Omental fat pad (tissue), 4 donors: Measurements from ENCODE around the gene NRXN2. TPM values are rescaled to one million over a fixed set of nuclear protein-coding genes. Genes with fewer than 3 reads are reported as not detected.
A peak's percentile ranks its signal among the peaks of the same experiment; 100 is the strongest.

Source experiments
- ATAC-seq: fragments of 150-250 bp; one replicate; pipeline ENCODE4 v1.9.1; 2016; ENCODE audit warnings: mild to moderate bottlenecking, moderate library complexity; ENCODE audit not compliant: low FRiP score
- DNase-seq: peaks from one replicate; pipeline ENCODE4 v3.0.0-alpha.2; 2019; ENCODE audit warnings: low spot score
- total RNA-seq, 4 donors: library from RNA; depleted of rRNA; stranded (reverse); fragments of >200 nt; gene quantifications; one replicate each; pipeline ENCODE4 v1.1.0, GENCODE V29; 2016
- TF ChIP-seq, protein P1 (sequence below), 3 donors: fragments of 450-650 bp; IDR thresholded peaks; one replicate each; pipeline ENCODE4 v1.5.1; 2016 to 2017; ENCODE audit warnings: antibody characterized with exemption in 3 of 3, mild to moderate bottlenecking in 3 of 3, moderate library complexity in 2 of 3

Gene NRXN2
- total RNA-seq, 4 donors from 2014 or later, result 1.5 to 6.3 (median 3.4) TPM

GRCh38 chr11:64642418-64642735 lies 80.6 kb downstream of the NRXN2 start:
- DNase-seq (no peak), ATAC-seq (no peak)
- TF ChIP-seq, protein P1, sequence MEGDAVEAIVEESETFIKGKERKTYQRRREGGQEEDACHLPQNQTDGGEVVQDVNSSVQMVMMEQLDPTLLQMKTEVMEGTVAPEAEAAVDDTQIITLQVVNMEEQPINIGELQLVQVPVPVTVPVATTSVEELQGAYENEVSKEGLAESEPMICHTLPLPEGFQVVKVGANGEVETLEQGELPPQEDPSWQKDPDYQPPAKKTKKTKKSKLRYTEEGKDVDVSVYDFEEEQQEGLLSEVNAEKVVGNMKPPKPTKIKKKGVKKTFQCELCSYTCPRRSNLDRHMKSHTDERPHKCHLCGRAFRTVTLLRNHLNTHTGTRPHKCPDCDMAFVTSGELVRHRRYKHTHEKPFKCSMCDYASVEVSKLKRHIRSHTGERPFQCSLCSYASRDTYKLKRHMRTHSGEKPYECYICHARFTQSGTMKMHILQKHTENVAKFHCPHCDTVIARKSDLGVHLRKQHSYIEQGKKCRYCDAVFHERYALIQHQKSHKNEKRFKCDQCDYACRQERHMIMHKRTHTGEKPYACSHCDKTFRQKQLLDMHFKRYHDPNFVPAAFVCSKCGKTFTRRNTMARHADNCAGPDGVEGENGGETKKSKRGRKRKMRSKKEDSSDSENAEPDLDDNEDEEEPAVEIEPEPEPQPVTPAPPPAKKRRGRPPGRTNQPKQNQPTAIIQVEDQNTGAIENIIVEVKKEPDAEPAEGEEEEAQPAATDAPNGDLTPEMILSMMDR (IDR thresholded peaks at IDR 0.05), result no peak

- no peak for DNase-seq
- TF ChIP-seq, protein P1 (IDR thresholded peaks at IDR 0.05), result no peak
- ATAC-seq, result no peak
These were observed 81.2 kb downstream of the NRXN2 start for GRCh38 chr11:64641596-64642417.

GRCh38 chr11:64639885-64640284 lies 83.1 kb downstream of the NRXN2 start:
- no peak for ATAC-seq
- TF ChIP-seq, protein P1 (IDR thresholded peaks at IDR 0.05), result no peak
- no peak for DNase-seq

- TF ChIP-seq, protein P1 (IDR thresholded peaks at IDR 0.05), result no peak
- no peak for DNase-seq
- ATAC-seq, result no peak
These were observed 84.2 kb downstream of the NRXN2 start for GRCh38 chr11:64638829-64639228.

- DNase-seq (no peak), ATAC-seq (peak; percentile 54)
- TF ChIP-seq, protein P1 (IDR thresholded peaks at IDR 0.05), result no peak
These were observed 84.9 kb downstream of the NRXN2 start for GRCh38 chr11:64638018-64638665.

- no peak for DNase-seq
- TF ChIP-seq, protein P1 (IDR thresholded peaks at IDR 0.05), result no peak
- ATAC-seq, result no peak
These were observed 85.5 kb downstream of the NRXN2 start for GRCh38 chr11:64637334-64638017.
